ENCODE data around the gene C1QB.

DNA sequence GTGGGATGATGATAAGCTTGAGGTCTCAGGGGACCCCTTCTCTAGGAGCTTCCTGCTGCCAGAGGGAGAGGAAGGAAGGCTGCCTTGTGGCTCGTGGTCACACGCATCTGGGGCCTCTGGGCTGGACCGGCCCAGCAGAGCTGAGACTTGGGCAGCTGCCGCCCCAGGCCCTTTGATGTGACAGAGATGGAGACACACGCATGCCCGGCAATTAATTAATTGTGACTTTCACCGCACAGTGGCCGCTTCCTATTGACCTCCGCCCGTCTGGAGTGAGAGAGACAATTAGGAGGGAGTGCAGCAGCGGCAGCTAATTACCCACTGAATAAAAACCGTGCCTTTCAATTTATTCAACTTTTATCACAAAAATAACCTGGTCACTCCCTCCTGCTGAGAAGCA is 33.2 kb upstream of the C1QB start:
- no peak for TF ChIP-seq POLR2A (IDR thresholded peaks at IDR 0.05)
- no peak for TF ChIP-seq CTCF (IDR thresholded peaks at IDR 0.05)

All from heart left ventricle (tissue), 13 donors.